ENCODE data around the gene PIK3IP1.

PIK3IP1 gene

DNA sequence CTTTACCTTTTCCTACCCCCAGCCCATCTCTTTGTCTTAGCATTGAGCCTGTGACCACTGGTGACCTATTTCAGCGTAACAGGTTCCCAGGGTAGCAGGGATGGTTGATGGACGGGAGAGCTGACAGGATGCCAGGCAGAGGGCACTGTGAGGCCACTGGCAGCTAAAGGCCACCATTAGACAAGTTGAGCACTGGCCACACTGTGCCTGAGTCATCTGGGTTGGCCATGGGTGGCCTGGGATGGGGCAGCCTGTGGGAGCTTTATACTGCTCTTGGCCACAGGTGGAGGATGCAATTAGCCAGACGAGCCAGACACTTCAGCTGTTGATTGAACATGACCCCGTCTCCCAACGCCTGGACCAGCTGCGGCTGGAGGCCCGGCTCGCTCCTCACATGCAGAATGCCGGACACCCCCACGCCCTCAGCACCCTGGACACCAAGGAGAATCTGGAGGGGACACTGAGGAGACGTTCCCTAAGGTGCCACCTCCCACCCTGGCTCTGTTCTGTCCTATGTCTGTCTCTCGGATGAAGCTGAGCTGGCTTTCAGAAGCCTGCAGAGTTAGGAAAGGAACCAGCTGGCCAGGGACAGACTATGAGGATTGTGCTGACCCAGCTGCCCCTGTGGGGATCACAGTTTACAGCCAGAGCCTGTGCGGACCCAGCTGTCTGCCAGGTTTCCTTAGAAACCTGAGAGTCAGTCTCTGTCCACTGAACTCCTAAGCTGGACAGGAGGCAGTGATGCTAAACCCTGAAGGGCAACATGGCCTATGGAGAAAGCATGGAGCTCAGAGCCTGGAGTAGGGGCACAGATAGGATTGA lies 29.8 kb downstream of the PIK3IP1 start:
- no peak overlapping the region for H3K9ac ChIP-seq (ENCODE audit: low read length)
- H3K4me2 ChIP-seq (ENCODE audit: low read depth, low read length, poor library complexity, severe bottlenecking): no peak overlapping the region
- no peaks in the 10 kb centered on the region for H3K9me2 ChIP-seq (replicated peaks; ENCODE audit: insufficient read depth, low read length)
- H4K20me1 ChIP-seq (ENCODE audit: low read depth, low read length): no peaks in the 10 kb centered on the region
- no peak overlapping the region for H3K4me3 ChIP-seq (ENCODE audit: insufficient read depth, low read length, poor library complexity, severe bottlenecking)
- H3K36me3 ChIP-seq (ENCODE audit: low read length): no peaks in the 10 kb centered on the region
- TF ChIP-seq, protein P1, sequence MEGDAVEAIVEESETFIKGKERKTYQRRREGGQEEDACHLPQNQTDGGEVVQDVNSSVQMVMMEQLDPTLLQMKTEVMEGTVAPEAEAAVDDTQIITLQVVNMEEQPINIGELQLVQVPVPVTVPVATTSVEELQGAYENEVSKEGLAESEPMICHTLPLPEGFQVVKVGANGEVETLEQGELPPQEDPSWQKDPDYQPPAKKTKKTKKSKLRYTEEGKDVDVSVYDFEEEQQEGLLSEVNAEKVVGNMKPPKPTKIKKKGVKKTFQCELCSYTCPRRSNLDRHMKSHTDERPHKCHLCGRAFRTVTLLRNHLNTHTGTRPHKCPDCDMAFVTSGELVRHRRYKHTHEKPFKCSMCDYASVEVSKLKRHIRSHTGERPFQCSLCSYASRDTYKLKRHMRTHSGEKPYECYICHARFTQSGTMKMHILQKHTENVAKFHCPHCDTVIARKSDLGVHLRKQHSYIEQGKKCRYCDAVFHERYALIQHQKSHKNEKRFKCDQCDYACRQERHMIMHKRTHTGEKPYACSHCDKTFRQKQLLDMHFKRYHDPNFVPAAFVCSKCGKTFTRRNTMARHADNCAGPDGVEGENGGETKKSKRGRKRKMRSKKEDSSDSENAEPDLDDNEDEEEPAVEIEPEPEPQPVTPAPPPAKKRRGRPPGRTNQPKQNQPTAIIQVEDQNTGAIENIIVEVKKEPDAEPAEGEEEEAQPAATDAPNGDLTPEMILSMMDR (IDR thresholded peaks at IDR 0.05; ENCODE audit: insufficient read depth, low read length, poor library complexity, severe bottlenecking): no peak
- no peak for TF ChIP-seq EZH2phosphoT487 (conservative IDR thresholded peaks at IDR 0.05; ENCODE audit: low read length)
- no peaks in the 10 kb centered on the region for H3K27me3 ChIP-seq (ENCODE audit: low read length)
- H3F3A ChIP-seq (ENCODE audit: insufficient read depth): no peaks in the 10 kb centered on the region
- no peak overlapping the region for H2AFZ ChIP-seq (ENCODE audit: low read depth, low read length, severe bottlenecking)
- no peaks in the 10 kb centered on the region for H3K9me3 ChIP-seq (ENCODE audit: insufficient read depth, low read length)
- no peak overlapping the region for H3K27ac ChIP-seq (ENCODE audit: low read depth, low read length)
- H3K79me2 ChIP-seq (ENCODE audit: insufficient read depth, low read length): no peaks in the 10 kb centered on the region

DNA sequence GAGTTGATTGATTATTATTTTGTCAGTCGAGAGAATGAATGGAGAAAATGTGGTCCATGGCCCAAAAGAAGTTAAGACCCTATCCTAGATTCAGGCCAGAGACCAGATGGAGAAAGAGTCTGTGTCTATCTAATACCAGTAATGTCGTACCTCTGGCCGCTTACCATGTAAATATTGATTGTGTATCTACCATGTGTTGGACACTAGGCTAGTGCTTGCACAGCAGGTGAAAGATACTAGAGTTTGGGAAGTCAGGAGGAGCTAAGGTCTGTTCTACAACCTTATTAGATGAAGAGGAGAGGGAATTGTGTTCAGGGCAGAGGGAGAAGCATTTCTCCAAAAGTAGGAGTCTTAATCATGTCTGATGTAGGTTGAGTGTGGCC lies 31.8 kb downstream of the PIK3IP1 start:
- Histone ChIP-seq H3K36me3 (ENCODE audit: low read length) (no peaks in the 10 kb centered on the region), H3K4me3 (ENCODE audit: insufficient read depth, low read length, poor library complexity, severe bottlenecking) (no peak overlapping the region), H3K79me2 (ENCODE audit: insufficient read depth, low read length) (no peaks in the 10 kb centered on the region), H3F3A (ENCODE audit: insufficient read depth) (no peaks in the 10 kb centered on the region), H3K27me3 (ENCODE audit: low read length) (no peaks in the 10 kb centered on the region), H4K20me1 (ENCODE audit: low read depth, low read length) (no peaks in the 10 kb centered on the region), H3K9me2 (replicated peaks; ENCODE audit: insufficient read depth, low read length) (no peaks in the 10 kb centered on the region), H3K9me3 (ENCODE audit: insufficient read depth, low read length) (no peaks in the 10 kb centered on the region), H3K9ac (ENCODE audit: low read length) (no peak overlapping the region), H2AFZ (ENCODE audit: low read depth, low read length, severe bottlenecking) (no peak overlapping the region), H3K27ac (ENCODE audit: low read depth, low read length) (no peak overlapping the region), H3K4me2 (ENCODE audit: low read depth, low read length, poor library complexity, severe bottlenecking) (no peak overlapping the region)
- TF ChIP-seq EZH2phosphoT487 (conservative IDR thresholded peaks at IDR 0.05; ENCODE audit: low read length): no peak
- TF ChIP-seq, protein P1 (IDR thresholded peaks at IDR 0.05; ENCODE audit: insufficient read depth, low read length, poor library complexity, severe bottlenecking): no peak

DNA sequence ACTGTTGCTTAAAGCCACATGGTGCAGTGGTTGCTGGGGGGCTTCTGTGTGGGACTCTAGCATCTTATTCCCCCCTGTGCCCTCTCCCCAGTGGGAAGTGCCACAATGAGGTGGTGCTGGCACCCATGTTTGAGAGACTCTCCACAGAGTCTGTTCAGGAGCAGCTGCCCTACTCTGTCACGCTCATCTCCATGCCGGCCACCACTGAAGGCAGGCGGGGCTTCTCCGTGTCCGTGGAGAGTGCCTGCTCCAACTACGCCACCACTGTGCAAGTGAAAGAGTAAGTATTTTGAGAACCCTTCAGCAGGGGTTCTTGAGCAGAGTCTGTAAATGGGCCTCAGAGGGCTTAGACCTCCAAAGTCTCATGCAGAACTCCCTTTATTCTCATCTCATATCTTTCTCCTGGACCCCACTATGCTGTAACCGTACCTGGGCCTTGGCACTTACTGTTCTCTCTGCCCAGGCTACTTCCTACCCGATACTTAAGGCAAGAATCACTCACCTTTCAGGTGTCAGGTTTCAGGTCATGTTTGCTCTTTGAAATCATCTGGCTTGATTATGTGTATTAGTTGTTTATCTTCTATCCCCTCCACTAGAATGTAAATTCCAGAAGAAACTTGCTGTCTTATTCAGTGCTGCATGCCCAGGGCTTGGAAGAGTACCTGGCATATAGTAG lies 32.4 kb downstream of the PIK3IP1 start:
- H3K4me2 ChIP-seq (ENCODE audit: low read depth, low read length, poor library complexity, severe bottlenecking): no peak overlapping the region
- H3K4me3 ChIP-seq (ENCODE audit: insufficient read depth, low read length, poor library complexity, severe bottlenecking): no peak overlapping the region
- no peaks in the 10 kb centered on the region for H4K20me1 ChIP-seq (ENCODE audit: low read depth, low read length)
- H3K9ac ChIP-seq (ENCODE audit: low read length): no peak overlapping the region
- H3K36me3 ChIP-seq (ENCODE audit: low read length): no peaks in the 10 kb centered on the region
- no peaks in the 10 kb centered on the region for H3K27me3 ChIP-seq (ENCODE audit: low read length)
- no peak overlapping the region for H2AFZ ChIP-seq (ENCODE audit: low read depth, low read length, severe bottlenecking)
- TF ChIP-seq, protein P1 (IDR thresholded peaks at IDR 0.05; ENCODE audit: insufficient read depth, low read length, poor library complexity, severe bottlenecking): no peak
- TF ChIP-seq EZH2phosphoT487 (conservative IDR thresholded peaks at IDR 0.05; ENCODE audit: low read length): no peak
- no peaks in the 10 kb centered on the region for H3K9me2 ChIP-seq (replicated peaks; ENCODE audit: insufficient read depth, low read length)
- H3K27ac ChIP-seq (ENCODE audit: low read depth, low read length): no peak overlapping the region
- H3K9me3 ChIP-seq (ENCODE audit: insufficient read depth, low read length): no peaks in the 10 kb centered on the region
- H3F3A ChIP-seq (ENCODE audit: insufficient read depth): no peaks in the 10 kb centered on the region
- H3K79me2 ChIP-seq (ENCODE audit: insufficient read depth, low read length): 0 out of 2 replicates have a peak, but pooled peaks cover 4% of the 10 kb centered on the region

Data from SU-DHL-6 (cell line).